Astrocyte of the cerebellum (primary cell): ENCODE results near the gene TMED4.
A peak's percentile ranks its signal among the peaks of the same experiment; 100 is the strongest.

ENCODE experiments used
- DNase-seq: peaks from one replicate; pipeline ENCODE4 v3.0.0-alpha.2; 2011; ENCODE audit warnings: low read depth
- H3K4me3 ChIP-seq: 2 replicates; pipeline ENCODE4 v1.5.1; 2011; ENCODE audit warnings: mild to moderate bottlenecking, low read depth, low read length, moderate library complexity
- CTCF ChIP-seq: IDR thresholded peaks from 2 replicates; pipeline ENCODE4 v1.5.1; 2012; ENCODE audit warnings: low read length, low read depth, moderate library complexity, mild to moderate bottlenecking; ENCODE audit errors: missing control alignments
- in situ Hi-C: cut with HindIII; loops from 2 replicates; pipeline ENCODE4 v1.10.0; 2017; ENCODE audit warnings: low sequenced_read_pairs

The TMED4 gene

DNA sequence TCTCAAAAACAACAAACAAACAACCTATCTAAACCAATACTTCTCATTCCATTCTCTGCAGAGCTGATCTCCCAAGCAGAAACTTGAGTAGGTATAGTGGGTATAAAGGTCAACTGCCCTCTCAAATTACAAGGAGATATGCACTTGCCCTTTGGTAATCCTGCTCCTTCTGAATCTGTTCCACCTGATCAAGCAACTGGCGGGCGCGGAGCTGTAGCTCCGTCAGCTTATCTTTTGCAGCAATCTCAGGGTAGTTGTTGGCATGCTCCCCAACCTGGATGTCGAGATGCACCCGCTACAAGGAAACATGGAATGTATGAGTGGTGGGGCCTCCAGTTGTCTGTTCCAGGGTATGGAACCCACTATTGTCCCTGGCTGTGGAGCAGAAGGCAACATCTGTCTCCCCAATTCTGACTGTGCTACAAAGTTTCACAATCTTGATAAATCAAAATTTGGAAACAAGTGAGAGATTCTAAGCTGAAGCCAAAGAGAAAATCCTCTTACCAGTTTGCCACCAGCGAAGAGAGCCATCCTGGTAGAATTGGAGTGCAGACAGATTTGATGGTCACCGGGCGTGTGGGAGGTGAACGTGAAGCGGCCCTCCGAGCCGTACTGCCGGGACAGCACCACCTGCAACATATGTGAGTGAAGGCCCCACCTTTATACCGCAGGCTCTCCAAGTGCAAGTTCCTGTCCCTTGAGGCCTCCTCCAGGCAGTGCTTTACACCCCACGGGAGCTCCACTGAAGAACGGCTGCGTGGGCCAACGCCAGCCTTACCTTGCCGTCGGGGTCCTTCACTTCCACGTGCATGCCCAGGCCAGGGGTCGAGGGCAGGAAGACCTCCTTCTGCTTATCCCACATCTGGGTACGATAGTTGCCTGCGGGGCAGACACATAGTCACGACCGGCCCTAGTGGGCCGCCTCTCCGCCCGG lies 819 bp downstream of the TMED4 start:
- TF ChIP-seq CTCF, result no peak
- in situ Hi-C loops, result loop anchor here (25.0 kb wide), 1 partner anchor 231 kb away; no protein-coding TSS in a partner anchor
- peak overlapping the region; percentile 94 for H3K4me3 ChIP-seq
- DNase-seq, result no peak

GRCh38 chr7:44576228-44576627 lies 5.8 kb downstream of the TMED4 start:
- DNase-seq, result no peak
- in situ Hi-C loops, result loop anchor here (25.0 kb wide), 1 partner anchor 236 kb away; no protein-coding TSS in a partner anchor
- no peak for TF ChIP-seq CTCF
- H3K4me3 ChIP-seq, result no peak overlapping the region

DNA sequence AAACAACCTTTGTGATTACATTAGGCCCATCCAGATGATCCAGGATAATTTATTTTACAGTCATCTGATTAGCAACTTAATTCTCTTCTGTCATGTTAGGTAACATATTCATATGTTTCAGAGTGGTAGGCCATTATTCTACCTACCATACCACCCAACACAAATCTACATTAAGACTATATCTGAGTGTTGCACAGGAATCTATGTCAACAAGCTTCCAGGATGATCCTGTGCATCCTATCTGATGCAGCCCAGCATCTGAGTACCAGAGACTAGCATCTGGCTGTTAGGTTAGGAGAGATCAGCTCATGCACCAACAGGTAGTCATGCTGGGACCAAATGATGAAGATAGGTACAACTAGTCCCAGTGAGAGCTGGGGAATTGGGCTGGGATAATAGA lies 7.0 kb downstream of the TMED4 start:
- in situ Hi-C loops, result loop anchor here (25.0 kb wide), 1 partner anchor 237 kb away; no protein-coding TSS in a partner anchor
- no peak for DNase-seq
- no peak overlapping the region for H3K4me3 ChIP-seq
- no peak for TF ChIP-seq CTCF

- no peak for DNase-seq
- TF ChIP-seq CTCF, result no peak
- in situ Hi-C loops, result loop anchor here (25.0 kb wide), 1 partner anchor 337 kb away; no protein-coding TSS in a partner anchor
- peak overlapping the region; percentile 89 for H3K4me3 ChIP-seq
Measured at GRCh38 chr7:44574287-44574872, 7.7 kb downstream of the TMED4 start.

- peak within 1 kb of the TSS; percentile 89 for H3K4me3 ChIP-seq
- TF ChIP-seq CTCF, result no peak
- peak; percentile 78 for DNase-seq
- in situ Hi-C loops, result loop anchor here (25.0 kb wide), 1 partner anchor 336 kb away; no protein-coding TSS in a partner anchor
Measured at GRCh38 chr7:44573464-44574286, 8.4 kb downstream of the TMED4 start, which contains the start of gene DDX56. TSS of gene DDX56 (minus strand) at chr7:44573908. CDS start at chr7:44573895, 13 bp downstream.

- no peak for DNase-seq
- peak overlapping the region; percentile 89 for H3K4me3 ChIP-seq
- TF ChIP-seq CTCF, result no peak
- in situ Hi-C loops, result loop anchor here (25.0 kb wide), 1 partner anchor 335 kb away; no protein-coding TSS in a partner anchor
Measured at GRCh38 chr7:44572771-44573170, 9.3 kb downstream of the TMED4 start.
